Right ventricle myocardium inferior (tissue), 1 donor: ENCODE data around the gene GJD3. TPM values are rescaled to one million over a fixed set of nuclear protein-coding genes. Genes with fewer than 3 reads are reported as not detected.

Experiments used
- ATAC-seq: fragments of 200-7000 bp; cut with Tn5 transposase; one replicate; pipeline ENCODE4 v1.9.1; 2020; ENCODE audit warnings: mild to moderate bottlenecking, moderate library complexity
- DNase-seq: peaks from one replicate; pipeline ENCODE4 v3.0.0; 2021; ENCODE audit errors: missing footprints
- intact Hi-C: fragments of 100-400 bp; cut with DNase I; formaldehyde crosslinking; loops from one replicate; pipeline ENCODE4 v1.11.0; 2022
- total RNA-seq: library from RNA; stranded (reverse); fragmentation: NEBNext Ultra II Directional; extraction: Animal tissue kit (Norgen Biotek cat#: 25700); gene quantifications from one replicate; pipeline ENCODE4 v1.2.1, GENCODE V29; 2021
- donor health status: DM: no; HTN: yes; CAD: no; lungs with severe emphysema.

Gene GJD3
- total RNA-seq, 1 donor from 2014 or later = 0.92 TPM

GRCh38 chr17:40345161-40345993, 19.2 kb downstream of the GJD3 start:
- ATAC-seq = peak; percentile 22
- intact Hi-C loops = loop anchor here (2.0 to 10.0 kb wide), 2 partner anchors 23 to 241 kb away; partner anchors contain the start of gene NR1D1

GRCh38 chr17:40344421-40345160, 19.9 kb downstream of the GJD3 start:
- ATAC-seq (peak; percentile 0), DNase-seq (peak; percentile 64)
- intact Hi-C loops = loop anchor here (2.0 to 10.0 kb wide), 2 partner anchors 22 to 240 kb away; partner anchors contain the start of gene NR1D1

More at GRCh38 chr17:40345161-40345993, 19.2 kb downstream of the GJD3 start:
- DNase-seq = peak; percentile 90

- DNase-seq (peak; percentile 76), ATAC-seq (no peak)
- intact Hi-C loops = loop anchor here (2.0 to 10.0 kb wide), 2 partner anchors 21 to 239 kb away; partner anchors contain the start of gene NR1D1
Measured at GRCh38 chr17:40343219-40344119, 21.1 kb downstream of the GJD3 start.

- no peak for ATAC-seq
- intact Hi-C loops = loop anchor here (10.0 kb wide), 1 partner anchor 238 kb away; the partner anchor contains the start of gene NR1D1
- peak; percentile 72 for DNase-seq
Measured at GRCh38 chr17:40342504-40343218, 21.9 kb downstream of the GJD3 start.

DNA sequence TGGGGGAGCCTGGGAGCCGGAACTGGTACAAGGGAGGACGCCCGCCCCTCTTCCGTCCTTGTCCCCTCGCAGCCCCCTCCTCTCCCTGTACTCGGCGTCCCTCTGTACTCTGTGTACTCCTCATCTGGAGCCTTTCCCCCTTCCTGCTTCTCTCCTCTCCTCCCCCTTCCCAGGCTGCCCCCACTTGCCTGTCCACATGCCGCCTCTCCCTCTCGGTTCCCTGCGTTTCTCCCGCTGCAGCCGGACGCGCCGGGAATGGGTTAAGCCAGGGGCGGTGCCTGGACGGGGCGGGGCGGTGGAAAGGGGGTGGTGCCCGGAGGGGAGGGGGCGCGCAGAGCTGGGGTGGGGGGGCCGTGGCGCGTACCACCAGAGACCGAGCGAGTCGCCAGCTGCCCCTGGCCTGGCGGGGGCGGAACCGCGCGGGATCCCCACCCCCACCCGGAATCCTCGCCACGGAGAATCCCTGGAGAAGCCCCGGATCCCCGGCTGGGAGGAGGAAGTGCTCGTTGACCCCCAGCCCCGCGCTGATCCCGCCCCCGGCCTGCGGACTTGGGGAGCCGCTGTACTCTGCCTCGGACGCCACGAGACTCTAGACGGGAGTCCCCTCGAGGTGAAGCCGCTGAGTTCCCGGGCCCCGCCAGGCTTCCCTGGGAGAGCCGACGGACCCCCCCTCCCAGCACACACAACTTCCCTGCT, 22.6 kb downstream of the GJD3 start:
- peak; percentile 77 for ATAC-seq
- intact Hi-C loops = loop anchor here (1.0 to 10.0 kb wide), 2 partner anchors 11 to 237 kb away; partner anchors contain the start of gene NR1D1
- peak; percentile 95 for DNase-seq

- DNase-seq = peak; percentile 98
- intact Hi-C loops = loop anchor here (1.0 to 10.0 kb wide), 2 partner anchors 10 to 236 kb away; partner anchors contain the start of gene NR1D1
- ATAC-seq = peak; percentile 84
Measured at GRCh38 chr17:40340880-40341807, 23.4 kb downstream of the GJD3 start.

DNA sequence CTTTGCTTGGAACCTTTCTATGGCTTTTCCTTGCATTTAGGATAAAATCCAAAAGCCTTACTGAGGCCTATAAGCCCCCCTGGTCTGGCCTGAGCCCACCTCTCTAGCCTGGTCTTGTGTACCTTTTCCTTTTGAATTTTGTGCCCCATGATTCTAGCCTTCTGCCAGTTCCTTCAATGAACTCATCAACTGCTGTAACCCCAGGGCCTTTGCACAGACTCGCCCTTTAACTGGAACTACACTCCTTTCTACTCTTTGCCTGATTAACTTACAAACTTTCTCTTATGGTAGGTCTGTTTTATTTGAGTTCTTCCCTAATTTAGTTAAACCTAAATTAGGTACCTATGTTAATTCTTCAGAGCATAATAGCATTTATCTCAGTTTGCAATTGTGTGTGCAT, 24.2 kb downstream of the GJD3 start:
- ATAC-seq = no peak
- DNase-seq = no peak
- intact Hi-C loops = loop anchor here (10.0 kb wide), 1 partner anchor 236 kb away; the partner anchor contains the start of gene NR1D1

DNA sequence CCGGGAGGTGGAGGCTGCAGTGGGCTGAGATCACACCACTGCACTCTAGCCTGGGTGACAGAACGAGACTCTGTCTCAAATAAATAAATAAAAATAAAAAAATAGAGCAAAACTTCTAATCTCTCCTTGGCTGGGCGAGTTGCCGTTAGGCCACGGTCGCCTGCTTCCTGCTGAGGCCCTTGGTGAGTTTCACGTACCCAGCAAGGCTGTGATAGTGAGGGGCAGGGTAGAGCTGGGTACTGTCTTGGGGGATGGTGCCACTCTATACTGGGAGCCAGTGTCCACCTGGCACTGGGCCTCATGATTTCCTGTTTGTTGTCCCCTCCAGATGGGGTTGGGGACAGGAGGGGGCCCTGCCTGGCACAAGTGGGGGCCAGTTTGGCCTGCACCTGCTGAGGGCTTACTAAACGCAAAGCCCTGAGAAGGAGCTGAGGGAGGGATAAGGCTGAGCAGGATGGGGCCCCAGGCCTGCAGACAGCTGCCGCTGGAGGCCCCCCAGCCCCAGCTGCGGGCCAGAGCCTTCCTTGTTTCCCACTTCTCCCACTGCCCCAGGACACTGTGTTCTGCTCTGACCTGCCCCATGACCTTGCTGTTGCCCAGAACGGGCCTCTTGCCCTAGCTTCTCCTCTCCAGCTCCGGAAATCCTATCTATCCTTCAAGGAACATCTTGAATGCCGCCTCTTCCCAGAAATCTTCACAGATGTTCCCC, 25.4 kb downstream of the GJD3 start:
- peak; percentile 67 for DNase-seq
- intact Hi-C loops = no loop called here
- no peak for ATAC-seq

DNA sequence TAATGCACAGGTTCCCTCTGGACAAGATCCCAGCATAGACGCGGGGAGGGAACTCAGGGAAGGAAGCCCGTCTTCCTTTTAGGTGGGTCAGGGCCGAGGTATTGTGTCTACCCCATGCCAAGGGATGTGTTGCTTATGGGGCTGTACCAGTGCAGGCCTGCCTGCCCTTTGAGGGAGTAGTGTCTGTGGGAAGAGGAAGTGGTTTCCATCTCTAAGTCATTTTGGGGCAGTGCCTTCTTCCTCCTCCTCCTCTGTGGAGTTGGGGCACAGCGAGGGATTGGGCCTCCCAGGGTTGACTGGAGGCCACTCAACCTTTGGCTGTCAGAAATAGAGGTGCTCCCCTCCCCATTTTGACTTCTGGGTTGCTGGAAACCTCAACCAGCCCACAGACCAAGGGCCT, 26.5 kb downstream of the GJD3 start:
- ATAC-seq = no peak
- intact Hi-C loops = no loop called here
- DNase-seq = peak; percentile 73

DNA sequence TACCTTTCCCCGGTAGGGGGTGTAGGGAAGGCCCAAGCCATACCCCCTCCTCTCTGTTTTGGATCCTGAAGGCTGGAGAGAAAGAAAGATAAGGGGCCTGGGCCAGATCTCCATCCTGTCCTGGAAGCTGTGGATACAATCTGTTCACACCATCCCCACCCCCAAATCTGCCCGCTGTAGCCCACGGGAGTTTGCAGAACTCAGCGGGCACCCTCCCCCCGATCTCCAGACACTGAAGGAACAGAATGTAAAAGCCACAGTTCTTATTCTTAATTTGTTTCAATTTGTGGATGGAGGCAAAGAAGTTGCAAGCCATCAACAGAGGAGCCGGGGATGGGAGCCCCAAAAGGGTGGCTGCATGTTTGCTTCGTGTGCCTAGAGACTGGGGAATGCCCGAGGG, 27.2 kb downstream of the GJD3 start:
- ATAC-seq (no peak), DNase-seq (peak; percentile 9)
- intact Hi-C loops = no loop called here

- no peak for ATAC-seq
- DNase-seq = no peak
- intact Hi-C loops = no loop called here
Measured at GRCh38 chr17:40335620-40336019, 28.9 kb downstream of the GJD3 start.

GRCh38 chr17:40333781-40334448, 30.6 kb downstream of the GJD3 start:
- ATAC-seq (no peak), DNase-seq (peak; percentile 69)
- intact Hi-C loops = no loop called here

GRCh38 chr17:40331743-40332641, 32.5 kb downstream of the GJD3 start:
- ATAC-seq = peak; percentile 92
- intact Hi-C loops = loop anchor here (1.0 to 2.0 kb wide), 2 partner anchors 9 to 15 kb away; no protein-coding TSS in a partner anchor
- peak; percentile 95 for DNase-seq
